NT2/D1 (cell line): ENCODE measurements around the gene DAAM1.

Experiments used
- DNase-seq: peaks from one replicate; pipeline ENCODE4 v3.0.0-alpha.2; 2011; ENCODE audit warnings: low read depth, low spot score
- H3K27me3 ChIP-seq: 2 replicates; pipeline ENCODE4 v1.6.0; 2011; ENCODE audit warnings: mild to moderate bottlenecking; ENCODE audit not compliant: insufficient read length, insufficient read depth
- H3K36me3 ChIP-seq: 2 replicates; pipeline ENCODE4 v1.6.1; 2011; ENCODE audit warnings: mild to moderate bottlenecking, low read length, mixed read lengths; ENCODE audit not compliant: insufficient read depth, insufficient read length
- H3K4me1 ChIP-seq: 2 replicates; pipeline ENCODE4 v1.5.1; 2011; ENCODE audit not compliant: insufficient read depth, insufficient read length
- H3K4me3 ChIP-seq: 2 replicates; pipeline ENCODE4 v1.5.1; 2011; ENCODE audit warnings: low read depth; ENCODE audit not compliant: insufficient read length
- H3K9ac ChIP-seq: 2 replicates; pipeline ENCODE4 v1.6.0; 2011; ENCODE audit warnings: low read depth; ENCODE audit not compliant: insufficient read length
- H3K9me3 ChIP-seq: 2 replicates; pipeline ENCODE4 v1.5.1; 2011; ENCODE audit warnings: mild to moderate bottlenecking, low read length; ENCODE audit not compliant: insufficient read depth
- SUZ12 ChIP-seq: IDR thresholded peaks from 2 replicates; pipeline ENCODE4 v1.6.1; 2011; ENCODE audit not compliant: insufficient read length, insufficient read depth; ENCODE audit errors: extremely low read depth
- YY1 ChIP-seq: IDR thresholded peaks from 2 replicates; pipeline ENCODE4 v1.6.1; 2011; ENCODE audit not compliant: insufficient read length, insufficient read depth
- ZNF274 ChIP-seq: IDR thresholded peaks from 2 replicates; pipeline ENCODE4 v1.6.1; 2011; ENCODE audit warnings: mild to moderate bottlenecking, low read depth, low read length

The DAAM1 gene

DNA sequence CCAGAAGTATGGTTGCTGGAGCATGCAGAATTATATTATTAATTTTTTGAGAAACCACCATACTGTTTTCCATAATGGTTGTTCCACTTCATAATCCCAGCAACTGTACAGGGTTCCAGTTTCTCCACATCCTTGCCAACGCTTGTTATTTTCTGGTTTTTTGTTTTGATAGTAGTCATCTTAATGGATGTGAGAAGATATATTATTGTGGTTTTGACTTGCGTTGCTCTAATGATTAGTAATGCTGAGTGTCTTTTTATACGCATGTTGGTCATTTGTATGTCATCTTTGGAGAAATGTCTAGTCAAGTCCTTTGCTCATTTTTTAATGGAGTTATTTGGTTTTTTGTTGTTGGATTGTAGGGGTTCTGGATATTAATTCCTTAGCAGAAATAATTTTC is 58.1 kb downstream of the DAAM1 start:
- Histone ChIP-seq H3K4me1 (no peaks in the 10 kb centered on the region), H3K9ac (no peak overlapping the region), H3K36me3 (no peaks in the 10 kb centered on the region), H3K9me3 (no peaks in the 10 kb centered on the region), H3K27me3 (no peaks in the 10 kb centered on the region), H3K4me3 (no peak overlapping the region)
- no peak for DNase-seq
- no peak for TF ChIP-seq SUZ12
- no peak for TF ChIP-seq YY1
- no peak for TF ChIP-seq ZNF274

DNA sequence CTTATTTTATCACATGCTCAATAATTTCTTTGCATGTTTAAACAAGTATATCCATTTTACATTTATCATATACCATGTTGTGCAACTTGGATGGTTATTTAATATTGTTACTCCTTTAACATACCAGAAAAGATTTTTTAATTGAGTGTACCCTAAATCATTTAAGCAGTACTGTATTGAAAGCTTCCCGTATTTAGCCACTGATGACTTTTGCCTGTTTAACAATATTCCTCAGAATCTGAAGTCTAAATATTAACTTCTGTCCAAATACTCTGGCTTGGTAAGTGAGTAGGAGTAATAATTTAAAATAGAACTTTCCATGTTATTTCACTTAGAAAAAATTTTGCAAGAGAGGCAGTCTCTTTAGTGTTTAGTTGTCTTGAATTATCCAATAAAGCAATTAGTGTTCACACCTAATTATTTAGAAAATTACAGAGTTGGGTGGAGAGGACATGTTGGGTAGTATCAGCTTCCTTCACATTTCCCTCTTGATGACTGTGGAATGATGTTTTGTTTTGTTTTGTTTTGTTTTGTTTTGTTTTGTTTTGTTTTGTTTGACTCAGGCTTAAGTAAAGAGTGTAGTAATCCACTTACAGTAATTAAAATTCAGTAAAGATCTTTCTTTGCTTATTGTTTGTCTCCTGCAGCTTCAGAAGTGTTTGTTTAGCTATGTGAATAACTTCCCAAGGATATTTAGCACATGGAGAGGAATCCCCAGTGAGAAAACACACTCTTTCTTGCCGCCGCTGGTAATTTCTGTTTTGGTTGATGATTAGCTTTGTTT is 59.5 kb downstream of the DAAM1 start:
- H3K4me1 ChIP-seq: no peaks in the 10 kb centered on the region
- H3K9ac ChIP-seq: no peak overlapping the region
- no peaks in the 10 kb centered on the region for H3K27me3 ChIP-seq
- H3K36me3 ChIP-seq: no peaks in the 10 kb centered on the region
- no peaks in the 10 kb centered on the region for H3K9me3 ChIP-seq
- no peak overlapping the region for H3K4me3 ChIP-seq
- TF ChIP-seq SUZ12 (no peak), YY1 (no peak), ZNF274 (no peak)
- no peak for DNase-seq

DNA sequence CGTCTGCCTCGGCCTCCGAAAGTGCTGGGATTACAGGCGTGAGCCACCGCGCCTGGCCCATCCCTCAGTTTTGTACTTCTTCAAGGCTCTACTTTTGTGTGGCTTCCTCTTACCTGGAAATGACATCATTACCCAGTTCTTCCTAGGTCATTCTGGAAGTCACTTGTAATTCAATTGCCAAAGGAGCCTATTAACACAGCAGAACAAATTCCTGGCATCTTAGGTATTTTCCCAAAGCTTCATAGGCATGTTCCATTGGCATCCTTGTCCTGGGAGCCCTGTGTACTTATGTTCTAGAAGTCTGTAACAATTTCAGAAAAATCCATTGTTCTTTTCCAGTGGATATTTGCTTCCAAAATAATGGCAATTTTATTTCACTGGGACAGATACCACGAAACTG is 60.6 kb downstream of the DAAM1 start:
- no peak for TF ChIP-seq YY1
- TF ChIP-seq SUZ12: no peak
- no peak for TF ChIP-seq ZNF274
- no peak overlapping the region for H3K9ac ChIP-seq
- H3K4me3 ChIP-seq: no peak overlapping the region
- H3K4me1 ChIP-seq: no peaks in the 10 kb centered on the region
- no peak for DNase-seq
- no peaks in the 10 kb centered on the region for H3K27me3 ChIP-seq
- no peaks in the 10 kb centered on the region for H3K36me3 ChIP-seq
- H3K9me3 ChIP-seq: no peaks in the 10 kb centered on the region

DNA sequence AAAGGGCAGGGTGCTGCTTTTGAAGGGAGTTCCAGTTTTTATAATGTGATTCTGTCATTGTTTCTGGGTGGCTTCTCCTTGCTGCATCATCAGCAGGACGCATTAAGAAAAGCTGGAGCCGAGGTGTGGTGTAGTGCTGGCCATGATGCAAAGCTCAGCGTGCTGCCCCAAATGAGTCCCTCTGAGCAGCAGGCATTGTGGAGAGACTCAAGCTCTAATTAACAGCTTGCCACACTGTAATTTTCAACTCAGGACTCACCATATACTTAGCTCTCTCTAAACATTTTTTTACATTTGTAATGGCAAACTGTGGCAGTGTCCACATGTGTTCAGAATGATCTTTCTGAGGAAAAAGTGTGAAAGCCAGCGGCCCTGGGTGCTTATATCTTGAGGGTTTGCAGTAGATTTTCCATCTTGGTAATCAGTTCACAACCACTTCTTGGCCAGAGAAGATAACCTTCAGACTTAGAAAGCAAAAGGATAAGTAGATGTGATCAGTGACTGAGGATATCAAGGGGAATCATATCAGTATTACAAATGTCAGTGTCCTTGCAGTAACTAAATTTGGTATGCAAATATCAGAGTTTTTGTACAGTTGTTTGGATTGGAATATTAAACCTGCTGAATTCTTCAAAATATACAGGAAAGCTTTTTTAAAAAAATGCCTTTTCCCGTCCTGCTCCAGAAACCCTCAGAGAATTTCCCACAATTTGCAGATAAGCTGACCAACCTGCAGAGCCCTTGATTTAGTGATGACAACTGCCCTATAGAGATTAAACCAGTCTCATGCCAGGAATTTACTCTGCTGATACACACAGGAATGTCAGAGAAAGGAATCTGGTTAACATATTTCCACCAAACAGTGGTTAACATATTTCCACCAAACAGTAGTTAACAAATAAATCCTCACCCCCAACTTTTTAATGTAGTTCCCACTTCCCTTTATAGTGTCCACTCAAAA is 63.6 kb downstream of the DAAM1 start:
- no peaks in the 10 kb centered on the region for H3K27me3 ChIP-seq
- H3K9ac ChIP-seq: no peak overlapping the region
- TF ChIP-seq YY1: no peak
- TF ChIP-seq SUZ12: no peak
- TF ChIP-seq ZNF274: no peak
- H3K36me3 ChIP-seq: no peaks in the 10 kb centered on the region
- H3K9me3 ChIP-seq: no peaks in the 10 kb centered on the region
- DNase-seq: no peak
- H3K4me1 ChIP-seq: no peaks in the 10 kb centered on the region
- no peak overlapping the region for H3K4me3 ChIP-seq

DNA sequence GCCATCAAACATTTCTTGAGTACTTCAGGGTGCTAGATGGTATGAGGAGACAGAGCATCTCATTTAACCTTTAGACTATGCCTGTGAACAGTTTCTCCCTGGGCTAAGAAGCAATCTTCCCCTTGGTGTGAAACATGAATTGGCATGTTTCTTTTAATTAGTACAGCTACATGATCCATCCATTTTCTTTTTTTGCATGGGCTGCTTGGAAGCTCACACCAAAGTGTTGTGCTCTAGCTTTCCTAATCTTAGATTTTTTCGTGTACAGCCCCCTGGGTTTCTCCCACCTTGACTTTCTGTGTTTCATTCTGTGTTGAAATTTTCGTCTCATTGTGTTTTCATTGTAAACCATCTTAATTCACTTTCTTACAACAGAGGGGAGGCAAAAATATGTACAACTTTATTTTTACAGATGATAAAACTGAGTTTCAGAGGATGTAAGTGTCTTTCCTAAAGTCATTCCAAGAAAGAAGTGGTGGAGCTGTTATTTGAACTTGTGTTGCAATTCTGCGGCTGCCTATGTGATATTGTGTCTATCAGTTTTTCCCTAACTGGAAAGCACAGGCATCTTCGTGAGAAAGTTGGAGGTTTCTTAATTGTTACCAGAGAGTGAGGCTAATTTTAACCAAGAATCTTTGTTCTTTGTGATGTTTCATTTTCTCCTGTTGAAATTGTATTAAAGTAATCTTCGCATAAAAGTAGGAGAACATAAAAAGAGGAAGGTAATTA is 64.5 kb downstream of the DAAM1 start:
- TF ChIP-seq SUZ12 (no peak), ZNF274 (no peak), YY1 (no peak)
- Histone ChIP-seq H3K27me3 (no peaks in the 10 kb centered on the region), H3K9ac (no peak overlapping the region), H3K4me3 (no peak overlapping the region), H3K4me1 (no peaks in the 10 kb centered on the region), H3K9me3 (no peaks in the 10 kb centered on the region), H3K36me3 (no peaks in the 10 kb centered on the region)
- DNase-seq: no peak

DNA sequence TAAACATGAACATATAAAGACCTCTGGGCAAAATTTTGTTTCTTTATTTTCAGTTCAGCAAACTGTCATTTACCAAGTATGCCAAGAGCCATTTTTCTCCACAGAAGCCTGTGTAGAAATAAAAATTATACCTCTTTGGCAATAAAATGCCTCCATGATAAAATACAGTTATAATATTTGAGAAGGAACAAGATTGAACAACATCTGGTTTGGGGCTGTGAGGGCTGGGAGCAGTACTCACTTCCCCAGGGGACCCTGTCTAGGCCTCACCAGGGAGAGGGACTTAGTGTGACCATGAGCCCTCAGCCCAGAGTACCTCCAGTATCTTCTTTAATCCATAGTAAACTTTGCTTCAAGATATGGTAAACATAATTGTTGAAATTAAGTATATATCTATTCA is 65.1 kb downstream of the DAAM1 start:
- no peak overlapping the region for H3K9ac ChIP-seq
- H3K27me3 ChIP-seq: no peaks in the 10 kb centered on the region
- H3K4me3 ChIP-seq: no peak overlapping the region
- H3K36me3 ChIP-seq: no peaks in the 10 kb centered on the region
- TF ChIP-seq YY1 (no peak), SUZ12 (no peak), ZNF274 (no peak)
- H3K9me3 ChIP-seq: no peaks in the 10 kb centered on the region
- no peak for DNase-seq
- no peaks in the 10 kb centered on the region for H3K4me1 ChIP-seq
